Measurements from ENCODE around the gene LRCH2.
A peak's percentile ranks its signal among the peaks of the same experiment; 100 is the strongest.

Gene LRCH2

DNA sequence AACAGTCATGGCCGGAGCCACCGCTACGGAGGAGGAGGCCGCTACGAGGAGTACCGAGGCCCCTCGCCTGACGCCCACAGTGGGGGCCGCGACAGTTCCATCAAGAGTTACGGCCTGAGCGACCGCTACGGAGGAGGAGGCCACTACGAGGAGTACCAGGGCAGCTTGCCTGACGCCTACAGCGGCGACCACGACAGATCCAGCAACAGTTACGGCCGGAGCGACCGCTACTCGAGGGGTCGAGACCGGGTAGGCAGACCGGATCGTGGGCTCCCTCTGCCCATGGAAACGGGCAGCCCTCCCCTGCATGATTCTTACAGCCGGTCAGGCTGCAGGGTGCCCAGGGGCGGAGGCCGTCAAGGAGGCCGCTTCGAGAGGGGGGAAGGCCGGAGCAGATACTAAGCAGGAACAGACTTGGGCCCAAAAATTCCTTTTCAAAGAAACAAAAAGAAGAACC, 41.6 kb downstream of the LRCH2 start:
- no peak for DNase-seq

- DNase-seq, result no peak
Observed at GRCh38 chrX:115191490-115192243, 42.2 kb downstream of the LRCH2 start.

GRCh38 chrX:115190636-115191489, 43.0 kb downstream of the LRCH2 start:
- no peak for DNase-seq

- DNase-seq, result no peak
Observed at GRCh38 chrX:115189646-115190635, 44.0 kb downstream of the LRCH2 start.

GRCh38 chrX:115189110-115189509, 44.8 kb downstream of the LRCH2 start, which contains the start of gene RBMXL3:
Gene RBMXL3, plus strand, starts transcription at chrX:115189410. Its CDS starts 32 bp downstream, at chrX:115189442.
- DNase-seq, result no peak

GRCh38 chrX:115183980-115184379, 49.9 kb downstream of the LRCH2 start:
- no peak for DNase-seq

DNA sequence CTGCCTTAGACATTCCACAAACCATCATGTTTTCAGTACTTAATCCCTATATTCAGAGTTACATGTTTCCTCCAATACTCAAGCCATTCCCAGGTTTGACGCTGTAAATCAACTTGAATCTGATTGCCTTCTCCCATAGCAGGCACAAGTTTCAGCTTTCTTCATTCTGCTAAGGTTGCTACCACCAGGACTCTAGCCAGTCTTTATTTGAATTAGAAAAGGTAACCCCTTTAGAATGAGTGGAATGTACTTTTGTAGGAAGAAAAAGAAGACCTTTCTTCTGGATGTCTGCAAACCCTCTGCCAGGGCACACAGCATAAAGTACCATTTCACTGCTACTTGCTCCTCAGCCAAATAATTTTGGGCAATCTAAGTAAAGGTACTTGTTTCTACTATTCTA, 55.4 kb downstream of the LRCH2 start:
- DNase-seq, result no peak

GRCh38 chrX:115177932-115178331, 56.0 kb downstream of the LRCH2 start:
- DNase-seq, result peak; percentile 0

DNA sequence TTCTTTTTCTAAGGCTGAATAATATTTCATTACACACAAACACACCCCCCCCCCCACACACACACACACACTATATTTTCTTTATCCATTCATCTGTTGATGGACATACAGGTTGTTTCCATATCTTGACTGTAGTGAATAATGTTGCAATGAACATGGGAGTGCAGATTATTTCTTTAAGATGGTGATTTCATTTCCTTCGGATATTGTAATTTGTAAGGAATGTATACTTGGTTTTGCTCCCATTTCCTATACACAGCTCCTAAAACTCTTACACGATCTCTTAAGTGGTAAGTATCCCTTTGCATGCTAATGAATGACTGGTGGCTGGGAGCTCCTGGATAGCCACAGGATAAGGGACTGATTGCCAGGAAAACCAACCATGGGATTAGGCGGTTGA, 59.3 kb downstream of the LRCH2 start:
- DNase-seq, result peak; percentile 17

DNA sequence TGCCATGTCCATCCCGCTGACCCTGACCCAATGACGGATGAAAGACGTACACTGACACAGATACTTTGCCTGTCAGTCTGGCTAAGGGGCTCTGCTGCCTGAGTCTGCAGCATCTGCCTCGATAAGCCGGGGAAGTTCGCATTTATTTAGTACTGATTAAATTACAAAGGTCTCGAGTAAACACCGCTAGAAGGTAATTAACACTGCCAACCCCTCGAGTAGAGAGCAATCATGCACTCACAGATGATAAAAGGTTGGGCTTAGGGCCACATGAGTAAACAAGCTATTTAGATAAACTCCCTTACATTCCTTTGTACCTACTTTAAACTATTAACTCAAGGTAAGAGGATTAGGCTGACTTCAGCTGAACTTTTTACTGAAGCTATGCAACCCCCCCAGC, 60.7 kb downstream of the LRCH2 start:
- no peak for DNase-seq

- DNase-seq, result peak; percentile 7
Observed at GRCh38 chrX:115147220-115147619, 86.7 kb downstream of the LRCH2 start.

- DNase-seq, result no peak
Observed at GRCh38 chrX:115142057-115142456, 91.8 kb downstream of the LRCH2 start.

DNA sequence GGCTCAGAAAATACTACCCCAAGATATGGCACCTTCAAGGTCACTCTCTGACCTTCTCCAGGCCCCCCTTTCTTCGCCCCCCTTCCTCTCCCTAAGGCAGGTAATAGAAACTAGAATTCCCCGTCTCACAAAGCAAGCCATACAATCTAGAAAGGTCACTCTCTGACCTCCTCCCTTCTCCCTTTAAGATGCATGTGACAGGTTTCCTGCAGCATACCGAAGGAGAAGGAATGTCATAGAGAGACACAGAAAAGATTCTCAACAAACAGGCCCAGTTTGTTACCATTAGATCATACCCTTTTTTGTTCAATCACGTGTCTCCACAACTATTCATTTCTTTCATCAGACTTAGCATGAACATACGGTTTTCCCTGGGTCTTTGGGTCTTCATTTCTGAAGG, 95.9 kb downstream of the LRCH2 start:
- no peak for DNase-seq

GRCh38 chrX:115134382-115134781, 99.5 kb downstream of the LRCH2 start:
- no peak for DNase-seq

DNA sequence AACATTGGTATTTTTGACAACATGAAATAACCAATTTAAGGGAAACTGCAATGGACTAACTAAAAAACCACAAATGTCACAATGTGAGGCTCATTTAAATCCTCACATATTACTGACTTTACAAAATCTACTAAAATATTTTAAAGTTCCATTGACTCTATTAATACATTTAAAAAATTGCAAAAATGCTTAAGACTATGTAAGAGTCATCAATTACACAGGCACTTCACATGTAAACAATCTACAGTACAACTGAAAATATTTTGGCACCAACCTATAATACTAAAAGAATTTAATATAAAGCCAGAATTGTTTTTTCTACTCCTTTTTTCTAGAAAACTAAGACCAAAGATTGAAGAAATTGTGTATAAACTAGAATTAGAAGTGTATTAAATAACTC, 121.5 kb downstream of the LRCH2 start:
- DNase-seq, result peak; percentile 7

GRCh38 chrX:115098897-115099296, 135.0 kb downstream of the LRCH2 start:
- no peak for DNase-seq

DNA sequence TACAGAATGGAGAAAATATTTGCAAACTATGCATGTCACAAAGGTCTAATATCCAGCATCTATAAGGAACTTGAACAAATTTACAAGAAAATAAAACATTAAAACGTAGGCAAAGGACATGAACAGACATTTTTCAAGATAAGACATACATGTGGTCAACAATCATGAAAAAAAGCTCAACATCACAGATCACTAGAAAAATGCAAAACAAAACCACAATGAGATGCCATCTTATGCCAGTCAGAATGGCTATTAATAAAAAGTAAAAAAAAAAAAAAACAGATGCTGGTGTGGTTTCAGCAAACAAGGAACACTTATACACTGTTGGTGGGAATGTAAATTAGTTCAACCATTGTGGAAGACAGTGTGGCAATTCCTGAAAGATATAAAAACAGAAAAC, 140.7 kb downstream of the LRCH2 start:
- DNase-seq, result peak; percentile 0

DNA sequence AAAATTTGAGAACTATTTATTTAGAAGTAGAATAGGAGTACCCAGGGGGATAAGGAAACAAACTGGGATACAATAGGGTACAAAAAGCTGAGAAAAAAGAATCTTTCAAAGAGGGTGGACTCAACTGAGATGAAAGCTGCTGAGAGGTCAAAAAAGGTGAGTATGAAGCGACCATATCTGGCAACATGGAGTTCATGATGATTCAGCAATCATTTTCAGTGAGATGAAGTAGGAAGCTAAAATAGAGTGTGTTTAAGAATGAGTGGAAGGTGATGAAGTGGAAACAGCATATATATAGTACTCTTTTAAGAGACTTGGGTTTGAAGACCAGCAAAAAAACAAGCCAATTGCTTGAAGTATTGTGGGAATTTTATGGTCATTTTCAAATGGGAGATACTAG, 144.5 kb downstream of the LRCH2 start:
- no peak for DNase-seq

DNA sequence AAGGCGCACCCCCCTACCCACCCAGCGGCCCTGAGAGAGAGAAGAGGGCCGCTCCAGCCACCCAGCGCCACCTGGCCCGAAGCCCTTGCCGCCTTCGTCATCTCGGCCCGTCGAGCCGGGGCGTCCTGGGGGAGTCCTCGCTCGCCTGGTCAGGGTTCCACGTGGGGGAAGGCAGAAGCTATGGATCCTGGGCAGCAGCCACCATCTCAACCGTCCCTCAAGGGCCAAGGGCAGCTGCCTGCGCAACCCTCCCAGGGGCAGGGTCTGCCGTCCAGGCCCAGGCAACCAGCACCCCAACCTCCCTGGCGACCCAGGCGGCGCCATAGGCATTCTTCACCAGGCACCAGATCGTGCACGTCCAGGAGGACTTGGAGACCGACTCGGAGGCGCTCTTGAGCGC, 165.0 kb downstream of the LRCH2 start:
- no peak for DNase-seq

DNA sequence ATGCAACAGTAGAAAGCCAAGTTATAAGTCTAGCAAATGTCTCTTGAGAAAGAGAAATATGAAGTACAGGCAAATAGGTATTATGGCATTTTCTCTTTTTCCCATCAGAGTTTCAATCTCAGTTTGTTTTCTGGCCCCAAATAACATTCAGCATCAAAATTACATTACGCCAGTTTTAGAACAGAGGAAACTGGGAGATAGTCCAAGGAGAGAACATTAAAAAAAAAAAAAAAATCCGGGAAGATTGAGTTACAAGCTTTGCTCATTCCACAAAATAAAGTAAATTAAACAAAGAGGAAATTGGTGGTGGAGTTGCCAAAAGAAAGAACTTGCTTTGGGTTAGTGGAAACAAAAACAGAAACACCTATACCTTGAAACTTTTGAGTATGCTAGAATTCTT, 166.1 kb downstream of the LRCH2 start:
- peak; percentile 28 for DNase-seq

DNA sequence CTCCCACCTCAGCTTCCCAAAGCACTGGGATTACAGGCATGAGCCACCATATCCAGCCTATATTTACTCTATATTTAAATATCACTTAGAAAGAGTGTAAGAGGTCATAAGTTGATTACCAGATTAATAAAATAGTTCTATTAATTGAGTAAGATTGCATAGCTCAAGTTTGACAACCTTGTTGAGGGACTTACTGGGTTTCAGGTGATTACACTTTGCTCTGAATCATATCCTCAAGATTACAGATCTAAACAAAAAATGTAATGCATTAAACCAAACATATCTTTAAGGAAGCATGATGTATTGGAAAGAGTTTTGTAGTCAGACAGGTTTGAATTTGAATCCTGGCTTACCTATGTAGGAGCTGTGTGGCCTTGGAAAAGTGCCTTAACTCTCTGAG, 168.6 kb downstream of the LRCH2 start:
- DNase-seq, result no peak

All from fibroblast of skin of right quadriceps (primary cell).